NK-92 (cell line): ENCODE results near the gene AMZ2.

Experiments used
- DNase-seq: peaks from one replicate; lab custom pipeline; 2025; ENCODE audit not compliant: unreplicated experiment; lab: John Stamatoyannopoulos, UW

AMZ2 gene

GRCh38 chr17:68290268-68290954, 42.6 kb downstream of the AMZ2 start:
- DNase-seq: no peak

DNA sequence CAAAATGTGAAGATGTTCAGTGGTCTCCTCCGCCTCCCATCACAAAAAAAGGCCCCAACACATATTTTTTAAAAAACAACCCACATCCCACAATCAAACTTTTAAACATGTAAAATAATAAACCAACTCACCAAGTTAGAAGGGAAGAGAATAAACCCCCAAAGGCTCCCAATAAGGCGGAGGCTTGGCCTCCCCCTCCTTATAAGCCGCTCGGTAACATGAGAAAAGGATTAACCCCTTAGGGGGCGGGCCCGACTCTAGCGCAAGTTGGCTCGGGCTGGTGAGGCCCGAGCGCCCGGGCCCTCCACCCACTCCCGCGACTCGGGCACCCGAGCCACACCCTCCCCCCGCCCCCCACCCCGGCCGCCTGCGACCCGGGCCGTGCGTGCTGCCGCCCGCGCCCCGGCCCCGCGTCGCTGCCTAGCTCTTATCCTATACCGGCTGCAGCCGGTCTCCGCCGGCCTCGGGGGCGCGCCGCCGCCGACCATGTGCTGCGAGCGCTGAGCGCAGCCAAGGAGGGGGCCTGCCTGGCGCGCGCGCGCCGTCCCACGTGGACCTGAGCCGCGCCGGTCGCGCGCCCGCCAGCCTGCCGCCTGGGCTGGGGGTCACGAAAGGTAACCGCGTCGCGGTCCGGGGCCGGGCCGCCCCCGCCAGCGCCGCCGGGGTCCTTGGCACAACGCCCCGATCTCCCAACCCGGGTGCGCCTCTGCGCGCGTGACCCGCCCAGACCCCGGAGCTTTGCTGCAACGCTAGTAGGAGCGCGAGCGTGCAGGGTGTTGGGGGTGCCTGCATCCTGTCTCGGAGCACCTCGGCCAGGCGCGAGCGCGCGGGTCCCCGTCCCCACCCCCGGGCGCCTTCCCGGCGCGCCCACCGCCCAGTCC, 43.4 kb downstream of the AMZ2 start, which contains the start of the genes ARSG and SLC16A6:
ARSG (plus strand) TSS at position 541 of the 881 bp plus-strand sequence. CDS start 15,999 bp downstream, outside the sequence.
SLC16A6 (minus strand) TSS at position 173 of the 881 bp plus-strand sequence. CDS start 12,807 bp downstream, outside the sequence.
- no peak for DNase-seq

- DNase-seq: peak; percentile 84
Observed at GRCh38 chr17:68291836-68292688, 44.2 kb downstream of the AMZ2 start.

DNA sequence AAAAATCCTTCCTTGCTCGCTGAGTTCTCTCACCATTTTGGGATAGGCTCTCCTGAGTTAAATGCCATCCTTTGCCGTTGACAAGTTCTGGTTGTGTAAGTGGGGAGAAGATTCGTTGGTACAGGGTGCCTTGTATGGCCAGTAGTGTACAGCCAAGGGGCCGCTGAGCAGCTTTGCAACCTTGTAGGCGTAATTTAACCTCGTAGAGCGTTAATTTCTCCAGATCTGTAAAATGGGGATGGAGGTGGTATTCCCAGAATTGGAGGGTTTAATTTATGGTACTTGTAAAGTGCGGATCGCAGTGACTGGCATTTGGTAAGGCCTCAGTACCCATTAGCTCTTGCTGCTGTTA, 44.8 kb downstream of the AMZ2 start:
- no peak for DNase-seq

GRCh38 chr17:68293490-68294195, 45.8 kb downstream of the AMZ2 start:
- DNase-seq: no peak

- no peak for DNase-seq
Observed at GRCh38 chr17:68294196-68294555, 46.3 kb downstream of the AMZ2 start.

- no peak for DNase-seq
Observed at GRCh38 chr17:68294617-68295016, 46.8 kb downstream of the AMZ2 start.

GRCh38 chr17:68295086-68295485, 47.2 kb downstream of the AMZ2 start:
- no peak for DNase-seq

- no peak for DNase-seq
Observed at GRCh38 chr17:68296217-68297191, 48.7 kb downstream of the AMZ2 start.

- DNase-seq: no peak
Observed at GRCh38 chr17:68297195-68297594, 49.4 kb downstream of the AMZ2 start.

- DNase-seq: no peak
Observed at GRCh38 chr17:68298601-68299000, 50.8 kb downstream of the AMZ2 start.

- DNase-seq: no peak
Observed at GRCh38 chr17:68299817-68300216, 52.0 kb downstream of the AMZ2 start.

GRCh38 chr17:68301438-68301959, 53.7 kb downstream of the AMZ2 start:
- DNase-seq: no peak

GRCh38 chr17:68302066-68302564, 54.3 kb downstream of the AMZ2 start:
- DNase-seq: no peak

GRCh38 chr17:68302666-68303065, 54.8 kb downstream of the AMZ2 start:
- no peak for DNase-seq

- DNase-seq: no peak
Observed at GRCh38 chr17:68304706-68305105, 56.9 kb downstream of the AMZ2 start.

DNA sequence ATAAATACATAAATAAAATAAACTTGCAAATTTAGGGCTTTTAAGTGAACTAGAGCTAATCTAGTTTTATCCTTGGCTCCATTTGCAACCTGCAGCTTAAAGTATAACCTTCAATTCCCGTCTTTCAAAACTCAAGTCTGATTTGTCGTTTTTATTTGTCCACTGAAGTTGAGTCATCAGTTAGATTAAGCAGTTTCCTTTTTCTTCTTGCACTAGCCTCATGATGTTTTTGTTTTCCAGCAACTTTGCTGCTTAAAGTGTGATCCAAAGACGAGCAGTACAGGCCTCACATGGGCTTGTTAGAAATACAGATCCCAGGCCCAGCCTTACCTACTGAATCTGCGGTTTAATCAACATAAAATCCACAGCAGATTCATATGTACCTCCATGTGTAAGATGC, 57.3 kb downstream of the AMZ2 start:
- DNase-seq: no peak
